Fibroblast of pulmonary artery (primary cell): ENCODE data around the gene ETS2.

Experiments used
- DNase-seq: peaks from one replicate; pipeline ENCODE4 v3.0.0-alpha.2; 2010; ENCODE audit warnings: low read depth
- H3K4me3 ChIP-seq: replicated peaks from 2 replicates; pipeline ENCODE4 v1.5.1; 2011; ENCODE audit warnings: low read depth, mild to moderate bottlenecking, control low read depth, low read length, moderate library complexity
- CTCF ChIP-seq: IDR thresholded peaks from 2 replicates; pipeline ENCODE4 v1.5.1; 2011; ENCODE audit warnings: mild to moderate bottlenecking, control low read depth, low read length, inconsistent platforms; ENCODE audit errors: missing control alignments

Gene ETS2

GRCh38 chr21:38772646-38773045, 33.1 kb upstream of the ETS2 start:
- TF ChIP-seq CTCF: no peak
- H3K4me3 ChIP-seq: no peak overlapping the region
- no peak for DNase-seq

- peak; percentile 95 for DNase-seq
- no peak for TF ChIP-seq CTCF
- H3K4me3 ChIP-seq: no peak overlapping the region
Measured at GRCh38 chr21:38773099-38774061, 32.3 kb upstream of the ETS2 start.

GRCh38 chr21:38774152-38774551, 31.6 kb upstream of the ETS2 start:
- H3K4me3 ChIP-seq: no peak overlapping the region
- TF ChIP-seq CTCF: no peak
- peak; percentile 83 for DNase-seq

GRCh38 chr21:38774586-38775285, 31.0 kb upstream of the ETS2 start:
- no peak for TF ChIP-seq CTCF
- no peak overlapping the region for H3K4me3 ChIP-seq
- DNase-seq: no peak

GRCh38 chr21:38775733-38776132, 30.0 kb upstream of the ETS2 start:
- no peak for DNase-seq
- H3K4me3 ChIP-seq: no peak overlapping the region
- no peak for TF ChIP-seq CTCF

- DNase-seq: no peak
- TF ChIP-seq CTCF: no peak
- no peak overlapping the region for H3K4me3 ChIP-seq
Measured at GRCh38 chr21:38777015-38777414, 28.7 kb upstream of the ETS2 start.
